ENCODE data around the gene ZWILCH. TPM values are rescaled to one million over a fixed set of nuclear protein-coding genes. Genes with fewer than 3 reads are reported as not detected.

ZWILCH gene
- total RNA-seq (2021) (41.1 to 50.2 TPM (median 46.6 TPM) in 3 replicates), Bru-seq, nascent RNA (percentile 75 among the genes with signal in this experiment)
- long read RNA-seq, experiment 1, transcript ZWILCH-203 (18 exons, 2,206 nt): minor isoform, 12 of 458 reads
- long read RNA-seq, experiment 1, transcript ZWILCH-202 (19 exons, 3,256 nt): minor isoform, 78 of 458 reads
- long read RNA-seq, experiment 1, transcript ZWILCH-201 (19 exons, 3,960 nt): major isoform, 289 of 458 reads
- long read RNA-seq, experiment 1, partial matches to known transcripts: 35 of 458 reads
- long read RNA-seq, experiment 1, other reads (novel, unspliced or antisense): 44 of 458 reads
- long read RNA-seq, experiment 2, transcript ZWILCH-202 (19 exons, 3,256 nt): minor isoform, 10 of 77 reads
- long read RNA-seq, experiment 2, transcript ZWILCH-201 (19 exons, 3,960 nt): major isoform, 21 of 77 reads
- long read RNA-seq, experiment 2, partial matches to known transcripts: 18 of 77 reads
- long read RNA-seq, experiment 2, other reads (novel, unspliced or antisense): 28 of 77 reads
- long read RNA-seq, experiment 3, transcript ZWILCH-201 (19 exons, 3,960 nt): major isoform, 57 of 105 reads
- long read RNA-seq, experiment 3, transcript ZWILCH-202 (19 exons, 3,256 nt): minor isoform, 13 of 105 reads
- long read RNA-seq, experiment 3, partial matches to known transcripts: 20 of 105 reads
- long read RNA-seq, experiment 3, other reads (novel, unspliced or antisense): 13 of 105 reads

DNA sequence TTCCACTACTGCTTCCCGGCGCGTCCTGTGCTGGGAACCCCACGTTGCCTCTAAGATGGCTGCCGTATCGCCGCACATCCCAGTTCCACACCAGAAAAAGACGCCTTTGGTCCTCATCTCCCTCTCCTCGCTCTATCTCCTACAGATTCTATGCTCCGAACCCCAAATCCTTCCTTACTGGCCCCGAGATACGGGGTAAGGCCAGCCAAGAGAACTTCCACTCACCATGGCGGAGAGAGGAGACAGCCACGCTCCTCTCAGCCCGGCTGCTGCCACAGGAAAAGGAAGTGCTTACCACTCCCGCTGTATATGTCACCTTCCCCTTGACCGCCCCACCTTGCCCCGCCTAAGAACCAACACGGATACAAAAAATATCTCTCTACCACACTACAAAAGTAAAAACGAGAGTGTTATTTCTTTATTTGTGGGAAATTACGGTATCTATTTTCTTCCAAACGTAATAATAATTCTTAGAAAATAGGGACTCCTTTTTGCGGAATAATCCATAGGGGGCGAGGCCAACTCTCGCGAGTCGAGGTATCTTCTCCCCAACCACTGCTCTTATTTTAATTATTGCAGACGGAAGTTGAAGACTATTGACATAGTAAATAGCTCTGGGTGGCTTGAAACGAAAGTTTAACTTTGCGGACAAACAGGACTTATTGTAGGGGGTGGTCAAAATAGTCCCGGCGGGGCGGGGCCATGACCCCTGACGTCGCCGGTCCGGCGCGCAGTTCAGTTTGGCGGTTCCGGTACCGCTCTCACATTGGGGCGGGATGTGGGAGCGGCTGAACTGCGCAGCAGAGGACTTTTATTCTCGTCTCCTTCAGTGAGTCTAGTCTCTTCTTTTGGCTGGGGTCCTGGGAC, at the start of gene ZWILCH, which contains the start of gene RPL4:
Gene ZWILCH (plus strand): TSS at position 764 of the 867 bp plus-strand sequence. CDS start 13 bp downstream, at position 777.
Gene RPL4 (minus strand): TSS at position 293 of the 867 bp plus-strand sequence. CDS start 65 bp downstream, at position 228.
- peak within 1 kb of the TSS; percentile 99 for H3K27ac Mint-ChIP-seq
- H3K27me3 Mint-ChIP-seq (ENCODE audit: low read depth): no peaks in the 10 kb centered on the region
- no peaks in the 10 kb centered on the region for H3K9me3 Mint-ChIP-seq
- peaks cover 53% of the 10 kb centered on the region for H3K36me3 Mint-ChIP-seq
- ATAC-seq: peak; percentile 80
- H3K4me3 Mint-ChIP-seq: peak within 1 kb of the TSS; percentile 100
- H3K4me1 Mint-ChIP-seq: peaks cover 36% of the 10 kb centered on the region
- ChIA-PET POLR2A (interaction anchor here (1.2 kb wide), 1 partner anchor 117 kb away, joined by 4 read pairs; no protein-coding TSS in a partner anchor), CTCF (interaction anchor here (0.7 to 1.0 kb wide), 3 partner anchors 8 to 118 kb away, joined by 3 read pairs; partner anchors contain the start of gene MAP2K1)
- peak; percentile 69 for DNase-seq (ENCODE audit: low spot score)
- TF ChIP-seq CREB1 (CRISPR knock-in tag; IDR thresholded peaks at IDR 0.05) (0 out of 2 replicates have a peak, but pooled peaks have one; percentile 53), TEAD4 (CRISPR knock-in tag; IDR thresholded peaks at IDR 0.05) (peak; percentile 59; the same call in 1 of the 2 replicates), GRHL2 (CRISPR knock-in tag; IDR thresholded peaks at IDR 0.05; ENCODE audit: insufficient replicate concordance, severe bottlenecking) (no peak), EMX1 (CRISPR knock-in tag; IDR thresholded peaks at IDR 0.05) (0 out of 2 replicates have a peak, but pooled peaks have one; percentile 8), JAZF1 (CRISPR knock-in tag; IDR thresholded peaks at IDR 0.05) (no peak), SP1 (CRISPR knock-in tag; conservative IDR thresholded peaks at IDR 0.05) (peak; percentile 57), TEAD1 (CRISPR knock-in tag; IDR thresholded peaks at IDR 0.05) (peak; percentile 88), SMAD3 (CRISPR knock-in tag; IDR thresholded peaks at IDR 0.05; ENCODE audit: borderline replicate concordance) (peak; percentile 77; the same call in 1 of the 2 replicates), JUN (CRISPR knock-in tag; IDR thresholded peaks at IDR 0.05) (no peak; the same call in 1 of the 2 replicates), ZNF219 (CRISPR knock-in tag; IDR thresholded peaks at IDR 0.05; ENCODE audit: borderline replicate concordance) (0 out of 2 replicates have a peak, but pooled peaks have one; percentile 50), KAT7 (CRISPR knock-in tag; IDR thresholded peaks at IDR 0.05; ENCODE audit: borderline replicate concordance) (0 out of 2 replicates have a peak, but pooled peaks have one; percentile 40), PRRX2 (CRISPR knock-in tag; IDR thresholded peaks at IDR 0.05) (no peak), ZNF121 (CRISPR knock-in tag; IDR thresholded peaks at IDR 0.05) (peak; percentile 100), GTF2I (CRISPR knock-in tag; conservative IDR thresholded peaks at IDR 0.05) (peak; percentile 99), SMAD4 (CRISPR knock-in tag; IDR thresholded peaks at IDR 0.05) (peak; percentile 80), RORB (CRISPR knock-in tag; IDR thresholded peaks at IDR 0.05) (no peak)
- TF ChIP-seq, protein P1, sequence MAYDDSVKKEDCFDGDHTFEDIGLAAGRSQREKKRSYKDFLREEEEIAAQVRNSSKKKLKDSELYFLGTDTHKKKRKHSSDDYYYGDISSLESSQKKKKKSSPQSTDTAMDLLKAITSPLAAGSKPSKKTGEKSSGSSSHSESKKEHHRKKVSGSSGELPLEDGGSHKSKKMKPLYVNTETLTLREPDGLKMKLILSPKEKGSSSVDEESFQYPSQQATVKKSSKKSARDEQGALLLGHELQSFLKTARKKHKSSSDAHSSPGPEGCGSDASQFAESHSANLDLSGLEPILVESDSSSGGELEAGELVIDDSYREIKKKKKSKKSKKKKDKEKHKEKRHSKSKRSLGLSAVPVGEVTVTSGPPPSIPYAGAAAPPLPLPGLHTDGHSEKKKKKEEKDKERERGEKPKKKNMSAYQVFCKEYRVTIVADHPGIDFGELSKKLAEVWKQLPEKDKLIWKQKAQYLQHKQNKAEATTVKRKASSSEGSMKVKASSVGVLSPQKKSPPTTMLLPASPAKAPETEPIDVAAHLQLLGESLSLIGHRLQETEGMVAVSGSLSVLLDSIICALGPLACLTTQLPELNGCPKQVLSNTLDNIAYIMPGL (CRISPR knock-in tag; IDR thresholded peaks at IDR 0.05): no peak
- TF ChIP-seq, protein P2, sequence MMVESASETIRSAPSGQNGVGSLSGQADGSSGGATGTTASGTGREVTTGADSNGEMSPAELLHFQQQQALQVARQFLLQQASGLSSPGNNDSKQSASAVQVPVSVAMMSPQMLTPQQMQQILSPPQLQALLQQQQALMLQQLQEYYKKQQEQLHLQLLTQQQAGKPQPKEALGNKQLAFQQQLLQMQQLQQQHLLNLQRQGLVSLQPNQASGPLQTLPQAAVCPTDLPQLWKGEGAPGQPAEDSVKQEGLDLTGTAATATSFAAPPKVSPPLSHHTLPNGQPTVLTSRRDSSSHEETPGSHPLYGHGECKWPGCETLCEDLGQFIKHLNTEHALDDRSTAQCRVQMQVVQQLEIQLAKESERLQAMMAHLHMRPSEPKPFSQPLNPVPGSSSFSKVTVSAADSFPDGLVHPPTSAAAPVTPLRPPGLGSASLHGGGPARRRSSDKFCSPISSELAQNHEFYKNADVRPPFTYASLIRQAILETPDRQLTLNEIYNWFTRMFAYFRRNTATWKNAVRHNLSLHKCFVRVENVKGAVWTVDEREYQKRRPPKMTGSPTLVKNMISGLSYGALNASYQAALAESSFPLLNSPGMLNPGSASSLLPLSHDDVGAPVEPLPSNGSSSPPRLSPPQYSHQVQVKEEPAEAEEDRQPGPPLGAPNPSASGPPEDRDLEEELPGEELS (CRISPR knock-in tag; IDR thresholded peaks at IDR 0.05): no peak
- TF ChIP-seq, protein P3, sequence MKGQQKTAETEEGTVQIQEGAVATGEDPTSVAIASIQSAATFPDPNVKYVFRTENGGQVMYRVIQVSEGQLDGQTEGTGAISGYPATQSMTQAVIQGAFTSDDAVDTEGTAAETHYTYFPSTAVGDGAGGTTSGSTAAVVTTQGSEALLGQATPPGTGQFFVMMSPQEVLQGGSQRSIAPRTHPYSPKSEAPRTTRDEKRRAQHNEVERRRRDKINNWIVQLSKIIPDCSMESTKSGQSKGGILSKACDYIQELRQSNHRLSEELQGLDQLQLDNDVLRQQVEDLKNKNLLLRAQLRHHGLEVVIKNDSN (CRISPR knock-in tag; IDR thresholded peaks at IDR 0.05): 0 out of 2 replicates have a peak, but pooled peaks have one; percentile 39
- TF ChIP-seq, protein P4, sequence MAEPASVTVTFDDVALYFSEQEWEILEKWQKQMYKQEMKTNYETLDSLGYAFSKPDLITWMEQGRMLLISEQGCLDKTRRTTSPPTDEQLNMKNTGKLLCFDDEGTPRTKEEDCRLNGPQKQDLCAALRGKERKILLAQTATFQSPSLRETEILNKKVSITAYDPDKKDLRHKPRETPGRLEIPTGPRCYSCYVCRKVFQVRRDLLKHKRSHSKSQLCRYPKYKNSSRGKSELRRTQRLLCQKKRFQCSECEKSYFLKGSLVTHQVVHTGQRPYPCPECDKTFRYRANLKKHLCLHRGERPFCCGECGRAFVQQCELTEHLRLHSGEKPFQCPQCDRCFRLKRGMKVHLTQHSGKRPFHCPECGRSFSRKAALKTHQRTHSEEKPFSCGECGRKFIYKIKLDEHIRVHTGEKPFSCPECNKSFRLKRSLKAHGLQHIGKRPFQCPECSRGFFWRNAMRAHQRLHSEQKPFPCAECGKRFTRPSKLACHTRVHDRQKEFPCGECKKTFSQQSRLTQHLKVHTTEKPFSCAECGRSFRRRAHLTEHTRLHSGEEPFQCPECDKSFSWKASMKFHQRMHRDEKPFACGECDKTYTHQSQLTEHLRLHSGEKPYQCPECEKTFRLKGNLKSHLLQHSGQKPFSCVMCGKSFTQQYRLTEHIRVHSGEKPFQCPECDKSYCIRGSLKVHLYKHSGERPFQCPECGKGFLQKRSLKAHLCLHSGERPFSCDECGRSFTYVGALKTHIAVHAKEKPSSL (CRISPR knock-in tag; conservative IDR thresholded peaks at IDR 0.05): no peak
- TF ChIP-seq, protein P5, sequence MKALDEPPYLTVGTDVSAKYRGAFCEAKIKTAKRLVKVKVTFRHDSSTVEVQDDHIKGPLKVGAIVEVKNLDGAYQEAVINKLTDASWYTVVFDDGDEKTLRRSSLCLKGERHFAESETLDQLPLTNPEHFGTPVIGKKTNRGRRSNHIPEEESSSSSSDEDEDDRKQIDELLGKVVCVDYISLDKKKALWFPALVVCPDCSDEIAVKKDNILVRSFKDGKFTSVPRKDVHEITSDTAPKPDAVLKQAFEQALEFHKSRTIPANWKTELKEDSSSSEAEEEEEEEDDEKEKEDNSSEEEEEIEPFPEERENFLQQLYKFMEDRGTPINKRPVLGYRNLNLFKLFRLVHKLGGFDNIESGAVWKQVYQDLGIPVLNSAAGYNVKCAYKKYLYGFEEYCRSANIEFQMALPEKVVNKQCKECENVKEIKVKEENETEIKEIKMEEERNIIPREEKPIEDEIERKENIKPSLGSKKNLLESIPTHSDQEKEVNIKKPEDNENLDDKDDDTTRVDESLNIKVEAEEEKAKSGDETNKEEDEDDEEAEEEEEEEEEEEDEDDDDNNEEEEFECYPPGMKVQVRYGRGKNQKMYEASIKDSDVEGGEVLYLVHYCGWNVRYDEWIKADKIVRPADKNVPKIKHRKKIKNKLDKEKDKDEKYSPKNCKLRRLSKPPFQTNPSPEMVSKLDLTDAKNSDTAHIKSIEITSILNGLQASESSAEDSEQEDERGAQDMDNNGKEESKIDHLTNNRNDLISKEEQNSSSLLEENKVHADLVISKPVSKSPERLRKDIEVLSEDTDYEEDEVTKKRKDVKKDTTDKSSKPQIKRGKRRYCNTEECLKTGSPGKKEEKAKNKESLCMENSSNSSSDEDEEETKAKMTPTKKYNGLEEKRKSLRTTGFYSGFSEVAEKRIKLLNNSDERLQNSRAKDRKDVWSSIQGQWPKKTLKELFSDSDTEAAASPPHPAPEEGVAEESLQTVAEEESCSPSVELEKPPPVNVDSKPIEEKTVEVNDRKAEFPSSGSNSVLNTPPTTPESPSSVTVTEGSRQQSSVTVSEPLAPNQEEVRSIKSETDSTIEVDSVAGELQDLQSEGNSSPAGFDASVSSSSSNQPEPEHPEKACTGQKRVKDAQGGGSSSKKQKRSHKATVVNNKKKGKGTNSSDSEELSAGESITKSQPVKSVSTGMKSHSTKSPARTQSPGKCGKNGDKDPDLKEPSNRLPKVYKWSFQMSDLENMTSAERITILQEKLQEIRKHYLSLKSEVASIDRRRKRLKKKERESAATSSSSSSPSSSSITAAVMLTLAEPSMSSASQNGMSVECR (CRISPR knock-in tag; IDR thresholded peaks at IDR 0.05; ENCODE audit: borderline replicate concordance): 0 out of 2 replicates have a peak, but pooled peaks have one; percentile 75
- TF ChIP-seq, protein P6, sequence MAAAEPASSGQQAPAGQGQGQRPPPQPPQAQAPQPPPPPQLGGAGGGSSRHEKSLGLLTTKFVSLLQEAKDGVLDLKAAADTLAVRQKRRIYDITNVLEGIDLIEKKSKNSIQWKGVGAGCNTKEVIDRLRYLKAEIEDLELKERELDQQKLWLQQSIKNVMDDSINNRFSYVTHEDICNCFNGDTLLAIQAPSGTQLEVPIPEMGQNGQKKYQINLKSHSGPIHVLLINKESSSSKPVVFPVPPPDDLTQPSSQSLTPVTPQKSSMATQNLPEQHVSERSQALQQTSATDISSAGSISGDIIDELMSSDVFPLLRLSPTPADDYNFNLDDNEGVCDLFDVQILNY (CRISPR knock-in tag; IDR thresholded peaks at IDR 0.05): 0 out of 2 replicates have a peak, but pooled peaks have one; percentile 36

All from WTC11 (cell line).